Smooth muscle cell (in vitro differentiated cells): Measurements from ENCODE around the gene ZC3H4. TPM values are rescaled to one million over a fixed set of nuclear protein-coding genes. Genes with fewer than 3 reads are reported as not detected.

Source experiments
- DNase-seq: peaks from one replicate; lab custom pipeline; 2025; ENCODE audit not compliant: unreplicated experiment; lab: John Stamatoyannopoulos, UW
- H2AFZ ChIP-seq: fragments of 200-600 bp; sonication (generic); 2 replicates; pipeline ENCODE4 v1.6.0; 2016; ENCODE audit warnings: antibody characterized with exemption, low read depth, mild to moderate bottlenecking
- H3F3A ChIP-seq: fragments of 200-600 bp; sonication (generic); 2 replicates; pipeline ENCODE4 v1.6.0; 2017; ENCODE audit warnings: antibody characterized with exemption, low read depth
- H3K27ac ChIP-seq: fragments of 200-600 bp; sonication (generic); 2 replicates; pipeline ENCODE4 v1.5.1; 2016; ENCODE audit warnings: low read depth, mild to moderate bottlenecking
- H3K27me3 ChIP-seq: fragments of 200-600 bp; sonication (generic); 2 replicates; pipeline ENCODE4 v1.6.1; 2016; ENCODE audit warnings: low read depth, mild to moderate bottlenecking
- H3K36me3 ChIP-seq: fragments of 200-600 bp; sonication (generic); 2 replicates; pipeline ENCODE4 v1.5.1; 2016; ENCODE audit warnings: low read depth
- H3K4me1 ChIP-seq: fragments of 200-600 bp; sonication (generic); 2 replicates; pipeline ENCODE4 v1.5.1; 2016; ENCODE audit warnings: low read depth
- H3K4me2 ChIP-seq: fragments of 200-600 bp; sonication (generic); 2 replicates; pipeline ENCODE4 v1.6.0; 2016; ENCODE audit warnings: mild to moderate bottlenecking
- H3K4me3 ChIP-seq: fragments of 200-600 bp; sonication (generic); 2 replicates; pipeline ENCODE4 v1.5.1; 2016; ENCODE audit warnings: mild to moderate bottlenecking
- H3K79me2 ChIP-seq: fragments of 200-600 bp; sonication (generic); 2 replicates; pipeline ENCODE4 v1.6.0; 2016; ENCODE audit warnings: low read depth, mild to moderate bottlenecking
- H3K9ac ChIP-seq: fragments of 200-600 bp; sonication (generic); 2 replicates; pipeline ENCODE4 v1.6.0; 2016; ENCODE audit warnings: low read depth
- H3K9me3 ChIP-seq: fragments of 200-600 bp; sonication (generic); replicated peaks from 2 replicates; pipeline ENCODE4 v1.5.1; 2016; ENCODE audit warnings: low read depth
- H4K20me1 ChIP-seq: fragments of 200-600 bp; sonication (generic); 2 replicates; pipeline ENCODE4 v1.6.0; 2016; ENCODE audit warnings: low read depth
- WGBS: methylation state at CpG from one replicate; pipeline ENCODE4 v1.1.7; 2016; ENCODE audit warnings: low lambda C conversion rate; 5-methylcytosine and 5-hydroxymethylcytosine counted together
- polyA plus RNA-seq: library from polyadenylated mRNA; unstranded; fragments of >200 nt; fragmentation: Nextera tagmentation; extraction: Ambion mirVana; gene quantifications from 2 replicates; pipeline ENCODE4 v1.2.1, GENCODE V29; 2016
- total RNA-seq: library from RNA; depleted of rRNA; stranded (reverse); fragments of >200 nt; gene quantifications from 2 replicates; pipeline ENCODE4 v1.2.3, GENCODE V29; 2014
- TF ChIP-seq, protein P1 (sequence below): fragments of 200-600 bp; sonication (generic); IDR thresholded peaks from 2 replicates; pipeline ENCODE4 v1.5.1; 2017; ENCODE audit warnings: borderline replicate concordance, mild to moderate bottlenecking, antibody characterized with exemption; ENCODE audit not compliant: insufficient read depth, poor library complexity, severe bottlenecking

The ZC3H4 gene
- total and polyA plus RNA-seq, 2 experiments from 2014 or later: 1.9 to 9.3 TPM

DNA sequence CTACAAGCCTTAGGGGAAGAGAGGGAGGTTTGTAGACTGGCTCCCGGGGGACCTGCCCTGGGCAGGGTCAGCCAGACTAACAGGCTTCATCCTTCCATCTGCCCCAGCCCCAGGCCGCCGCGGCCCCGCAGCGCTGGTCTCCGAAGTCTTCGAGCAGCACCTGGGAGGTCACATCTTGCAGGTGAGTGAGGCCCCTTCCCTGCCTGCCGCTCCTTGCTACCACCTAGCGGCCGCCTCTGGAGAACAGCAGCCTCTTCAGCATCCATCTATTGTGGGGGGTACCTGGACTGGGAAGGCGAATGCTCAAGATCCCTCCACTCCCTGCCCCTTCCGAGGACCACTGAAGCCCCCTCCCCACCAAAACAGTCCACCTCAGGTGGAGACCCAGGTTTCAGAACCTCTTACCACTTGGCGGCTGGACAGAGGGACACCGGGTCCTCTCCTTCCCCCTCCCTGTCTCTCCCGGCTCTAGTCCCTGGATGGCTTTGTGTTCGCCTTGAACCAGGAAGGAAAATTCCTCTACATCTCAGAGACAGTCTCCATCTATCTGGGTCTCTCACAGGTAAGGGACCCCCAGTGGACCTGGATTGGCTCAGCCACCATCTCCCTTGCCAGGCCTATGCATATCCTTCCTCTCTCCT is 81.3 kb downstream of the ZC3H4 start:
- TF ChIP-seq, protein P1, sequence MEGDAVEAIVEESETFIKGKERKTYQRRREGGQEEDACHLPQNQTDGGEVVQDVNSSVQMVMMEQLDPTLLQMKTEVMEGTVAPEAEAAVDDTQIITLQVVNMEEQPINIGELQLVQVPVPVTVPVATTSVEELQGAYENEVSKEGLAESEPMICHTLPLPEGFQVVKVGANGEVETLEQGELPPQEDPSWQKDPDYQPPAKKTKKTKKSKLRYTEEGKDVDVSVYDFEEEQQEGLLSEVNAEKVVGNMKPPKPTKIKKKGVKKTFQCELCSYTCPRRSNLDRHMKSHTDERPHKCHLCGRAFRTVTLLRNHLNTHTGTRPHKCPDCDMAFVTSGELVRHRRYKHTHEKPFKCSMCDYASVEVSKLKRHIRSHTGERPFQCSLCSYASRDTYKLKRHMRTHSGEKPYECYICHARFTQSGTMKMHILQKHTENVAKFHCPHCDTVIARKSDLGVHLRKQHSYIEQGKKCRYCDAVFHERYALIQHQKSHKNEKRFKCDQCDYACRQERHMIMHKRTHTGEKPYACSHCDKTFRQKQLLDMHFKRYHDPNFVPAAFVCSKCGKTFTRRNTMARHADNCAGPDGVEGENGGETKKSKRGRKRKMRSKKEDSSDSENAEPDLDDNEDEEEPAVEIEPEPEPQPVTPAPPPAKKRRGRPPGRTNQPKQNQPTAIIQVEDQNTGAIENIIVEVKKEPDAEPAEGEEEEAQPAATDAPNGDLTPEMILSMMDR: peak; percentile 63
- H4K20me1 ChIP-seq: no peaks in the 10 kb centered on the region
- peaks cover 5% of the 10 kb centered on the region for H3K4me1 ChIP-seq
- H3K9me3 ChIP-seq: no peaks in the 10 kb centered on the region
- no peak overlapping the region for H3K4me2 ChIP-seq
- no peak overlapping the region for H3K9ac ChIP-seq
- H3K27ac ChIP-seq: no peak overlapping the region
- no peaks in the 10 kb centered on the region for H3K79me2 ChIP-seq
- H3K36me3 ChIP-seq: no peaks in the 10 kb centered on the region
- no peak overlapping the region for H2AFZ ChIP-seq
- no peak for DNase-seq
- H3K27me3 ChIP-seq: peaks cover 20% of the 10 kb centered on the region
- H3K4me3 ChIP-seq: no peak overlapping the region
- WGBS: 32% methylated on average over 17 of the region's 17 CpGs
- peaks cover 4% of the 10 kb centered on the region for H3F3A ChIP-seq

DNA sequence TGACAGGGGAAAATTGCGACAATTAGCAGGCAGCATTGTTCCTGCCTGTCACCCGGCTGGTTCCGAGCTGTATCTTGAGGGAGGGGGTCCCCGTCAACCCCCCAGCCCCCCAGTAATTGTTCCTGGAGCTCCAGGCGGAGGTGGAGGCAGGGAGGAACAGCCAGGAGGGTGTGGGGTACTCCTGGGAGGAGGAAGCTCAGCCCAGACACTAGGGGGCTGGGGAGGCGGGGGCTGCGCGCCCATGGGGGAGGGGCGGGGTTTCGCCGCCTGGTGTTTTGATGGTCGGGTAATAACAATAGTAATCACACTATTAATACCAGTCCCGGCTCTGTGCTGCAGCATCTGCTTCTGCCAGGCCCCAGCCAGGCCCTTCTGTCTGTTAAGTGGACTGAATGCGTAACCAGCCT is 85.4 kb downstream of the ZC3H4 start:
- Histone ChIP-seq H3K27me3 (peaks cover 42% of the 10 kb centered on the region), H3K4me1 (peaks cover 5% of the 10 kb centered on the region), H4K20me1 (no peaks in the 10 kb centered on the region), H3K4me2 (no peak overlapping the region), H3K9ac (no peak overlapping the region), H3F3A (no peaks in the 10 kb centered on the region), H3K36me3 (no peaks in the 10 kb centered on the region), H2AFZ (no peak overlapping the region), H3K4me3 (no peak overlapping the region), H3K79me2 (no peaks in the 10 kb centered on the region), H3K27ac (no peak overlapping the region), H3K9me3 (no peaks in the 10 kb centered on the region)
- WGBS: 33% methylated on average over 8 of the region's 14 CpGs
- TF ChIP-seq, protein P1: no peak
- no peak for DNase-seq

DNA sequence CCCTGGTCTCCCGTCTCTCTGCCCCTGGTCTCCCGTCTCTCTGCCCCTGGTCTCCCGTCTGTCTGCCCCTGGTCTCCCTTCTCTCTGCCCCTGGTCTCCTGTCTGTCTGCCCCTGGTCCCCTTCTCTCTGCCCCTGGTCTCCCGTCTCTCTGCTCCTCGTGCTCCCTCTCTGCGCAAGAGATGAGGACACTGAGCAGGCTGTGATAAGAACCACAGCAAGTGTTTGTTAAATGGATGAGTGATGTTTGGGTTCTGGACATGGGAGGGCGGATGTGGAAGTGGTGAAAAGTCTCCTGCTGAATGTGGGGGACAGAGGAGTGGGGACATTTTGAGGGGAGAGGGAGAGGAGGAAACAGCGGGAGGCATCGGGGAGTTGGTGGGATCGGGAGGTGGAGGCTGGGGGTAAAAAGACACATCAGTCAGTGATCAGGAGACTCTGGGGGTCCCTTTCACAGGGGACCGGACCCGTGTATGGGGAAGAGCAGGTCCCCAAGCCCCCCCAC is 85.9 kb downstream of the ZC3H4 start:
- Histone ChIP-seq H3K9me3 (no peaks in the 10 kb centered on the region), H3F3A (no peaks in the 10 kb centered on the region), H4K20me1 (no peaks in the 10 kb centered on the region), H3K9ac (no peak overlapping the region), H3K4me1 (peaks cover 8% of the 10 kb centered on the region), H3K36me3 (no peaks in the 10 kb centered on the region), H3K4me2 (no peak overlapping the region), H3K79me2 (no peaks in the 10 kb centered on the region), H3K27ac (no peak overlapping the region), H3K4me3 (no peak overlapping the region), H2AFZ (no peak overlapping the region), H3K27me3 (peaks cover 47% of the 10 kb centered on the region)
- WGBS: 69% methylated on average over 9 of the region's 12 CpGs
- TF ChIP-seq, protein P1: no peak
- no peak for DNase-seq

DNA sequence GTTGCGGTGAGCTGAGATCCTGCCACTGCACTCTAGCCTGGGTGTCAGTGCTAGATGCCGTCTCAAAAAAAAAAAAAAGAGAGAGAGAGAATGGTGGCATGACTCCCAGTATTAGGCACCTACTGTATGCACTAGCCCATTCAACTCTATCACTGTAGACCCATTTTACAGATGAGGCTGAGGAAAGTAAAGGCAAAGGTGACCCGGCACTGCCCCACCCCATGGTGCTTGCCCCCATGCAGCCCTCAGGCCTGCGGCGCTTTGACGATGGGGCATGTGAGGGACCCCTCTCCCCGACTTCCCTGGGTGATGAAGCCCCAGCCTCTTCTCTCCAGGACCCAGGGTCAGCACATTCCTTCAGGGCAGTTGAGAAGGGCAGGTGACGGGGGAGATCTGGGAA is 86.7 kb downstream of the ZC3H4 start:
- no peak overlapping the region for H3K4me2 ChIP-seq
- peaks cover 55% of the 10 kb centered on the region for H3K27me3 ChIP-seq
- no peaks in the 10 kb centered on the region for H3K9me3 ChIP-seq
- H3K4me1 ChIP-seq: peaks cover 10% of the 10 kb centered on the region
- no peak overlapping the region for H3K4me3 ChIP-seq
- no peak overlapping the region for H3K9ac ChIP-seq
- H3K36me3 ChIP-seq: no peaks in the 10 kb centered on the region
- no peaks in the 10 kb centered on the region for H3K79me2 ChIP-seq
- no peak overlapping the region for H2AFZ ChIP-seq
- TF ChIP-seq, protein P1: no peak
- WGBS: 94% methylated on average over 7 of the region's 8 CpGs
- H4K20me1 ChIP-seq: no peaks in the 10 kb centered on the region
- DNase-seq: no peak
- H3K27ac ChIP-seq: no peak overlapping the region
- no peaks in the 10 kb centered on the region for H3F3A ChIP-seq
